ENCODE measurements around the gene CCL23. TPM values are rescaled to one million over a fixed set of nuclear protein-coding genes. Genes with fewer than 3 reads are reported as not detected.

Gene CCL23
- total and polyA plus RNA-seq, 9 of the 15 experiments (the other 6 are each of a cell fraction or from before 2014, with no cell fraction given), result not detected

- no peaks in the 10 kb centered on the region for H4K20me1 ChIP-seq (replicated peaks; ENCODE audit: control insufficient read depth, insufficient read depth, low read length)
- WGBS (ENCODE audit: insufficient coverage, low coverage, missing lambda C conversion rate), result 3% methylated on average over 6 of the region's 6 CpGs
- no peaks in the 10 kb centered on the region for H3K9me1 ChIP-seq (ENCODE audit: control insufficient read depth, insufficient read depth, low read length)
- DNase-seq (ENCODE audit: extremely low read depth in 1 of 4, low spot score in 3 of 4) (no peak), ATAC-seq (no peak), FAIRE-seq (no peak)
- H3K27me3 ChIP-seq (ENCODE audit: control insufficient read depth in 2 of 2, insufficient read depth in 2 of 2, low read length in 2 of 2), result peaks cover 9 to 12% of the 10 kb centered on the region in 2 experiments; a peak in 3 of 5 replicates
- in situ Hi-C loops (cut with MboI) (no loop called here), intact Hi-C loops (cut with micrococcal nuclease) (no loop called here)
- BruUV-seq (replicated peaks), result no TSS peak
- H3K79me2 ChIP-seq (ENCODE audit: control insufficient read depth, insufficient read depth, low read length), result no peaks in the 10 kb centered on the region
- H3K4me2 ChIP-seq (ENCODE audit: insufficient read depth, low read length), result no peak within 1 kb of the TSS
- H3K4me1 ChIP-seq (replicated peaks in 1 of 2; ENCODE audit: control insufficient read depth in 2 of 2, insufficient read depth in 2 of 2, low read length in 2 of 2), result no peaks in the 10 kb centered on the region
- no peaks in the 10 kb centered on the region for H3K9me3 ChIP-seq (replicated peaks; ENCODE audit: control insufficient read depth, insufficient read depth, low read depth, low read length)
- no peak within 1 kb of the TSS for H3K27ac ChIP-seq (ENCODE audit: extremely low read depth, low read depth, low read length)
- no peak within 1 kb of the TSS for H3K9ac ChIP-seq (ENCODE audit: insufficient read depth in 1 of 2, low read depth in 2 of 2, low read length in 2 of 2)
- CTCF ChIA-PET (ENCODE audit: low intra/inter-chr PET ratio), result no interaction called here
- TF ChIP-seq MAFK (IDR thresholded peaks at IDR 0.05; ENCODE audit: low read length) (no peak), ZBTB17 (CRISPR knock-in tag; IDR thresholded peaks at IDR 0.05) (no peak), CAMTA2 (CRISPR knock-in tag; conservative IDR thresholded peaks at IDR 0.05) (no peak), ZNF384 (IDR thresholded peaks at IDR 0.05; ENCODE audit: low read depth, low read length) (no peak), POLR2A (conservative IDR thresholded peaks at IDR 0.05) (no peak), ELF4 (CRISPR knock-in tag; IDR thresholded peaks at IDR 0.05) (no peak), ETV1 (tag; conservative IDR thresholded peaks at IDR 0.05; ENCODE audit: low read depth) (no peak), SETDB1 (IDR thresholded peaks at IDR 0.05; ENCODE audit: low read length) (no peak), HLTF (IDR thresholded peaks at IDR 0.05) (no peak), FOXJ2 (tag; IDR thresholded peaks at IDR 0.05) (no peak), MXI1 (IDR thresholded peaks at IDR 0.05; ENCODE audit: low read depth, low read length) (no peak), ZNF668 (CRISPR knock-in tag; IDR thresholded peaks at IDR 0.05) (no peak), ZHX1 (conservative IDR thresholded peaks at IDR 0.05; ENCODE audit: low read length) (no peak), THRAP3 (IDR thresholded peaks at IDR 0.05; ENCODE audit: borderline replicate concordance) (no peak), HOMEZ (CRISPR knock-in tag; IDR thresholded peaks at IDR 0.05) (no peak), SIN3A (IDR thresholded peaks at IDR 0.05; ENCODE audit: borderline replicate concordance in 2 of 2, control insufficient read depth in 1 of 2, low read depth in 2 of 2, low read length in 2 of 2) (no peak), TRIM24 (IDR thresholded peaks at IDR 0.05) (no peak)
- H2AFZ ChIP-seq (ENCODE audit: low read depth, low read length), result no peak within 1 kb of the TSS
- H3K4me3 ChIP-seq, result no peak within 1 kb of the TSS
- POLR2A ChIA-PET, result interaction anchor here (0.8 kb wide), 1 partner anchor 484 kb away, joined by 4 read pairs; no protein-coding TSS in a partner anchor
- no peaks in the 10 kb centered on the region for H3K36me3 ChIP-seq (ENCODE audit: control insufficient read depth, insufficient read depth, low read length)
Observed at GRCh38 chr17:36001110-36001771, 16.5 kb downstream of the CCL23 start, which contains the start of gene CCL15. Gene CCL15, minus strand, starts transcription at chr17:36001553. Its CDS starts 61 bp downstream, at chr17:36001492.
